ENCODE data around the gene HMGN2. TPM values are rescaled to one million over a fixed set of nuclear protein-coding genes. Genes with fewer than 3 reads are reported as not detected.

HMGN2 gene
- total and polyA plus RNA-seq, 2 experiments from 2014 or later, result 330 to 1,122 TPM

DNA sequence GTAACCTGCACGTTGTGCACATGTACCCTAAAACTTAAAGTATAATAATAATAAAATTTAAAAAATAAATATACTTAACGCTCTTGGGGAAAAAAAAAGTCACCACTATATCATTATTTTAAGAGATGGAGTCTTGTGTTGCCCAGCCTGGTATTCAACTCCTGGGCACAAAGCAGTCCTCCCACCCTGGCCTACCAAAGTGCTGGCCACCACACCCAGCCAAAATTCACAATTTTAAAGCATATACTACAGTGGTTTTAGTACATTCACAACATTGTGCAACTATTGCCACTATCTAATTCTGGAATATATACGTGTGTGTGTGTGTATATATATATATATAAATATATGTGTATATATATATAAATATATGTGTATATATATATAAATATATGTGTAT, 5.9 kb downstream of the HMGN2 start (continued):
- TF ChIP-seq, protein P1, sequence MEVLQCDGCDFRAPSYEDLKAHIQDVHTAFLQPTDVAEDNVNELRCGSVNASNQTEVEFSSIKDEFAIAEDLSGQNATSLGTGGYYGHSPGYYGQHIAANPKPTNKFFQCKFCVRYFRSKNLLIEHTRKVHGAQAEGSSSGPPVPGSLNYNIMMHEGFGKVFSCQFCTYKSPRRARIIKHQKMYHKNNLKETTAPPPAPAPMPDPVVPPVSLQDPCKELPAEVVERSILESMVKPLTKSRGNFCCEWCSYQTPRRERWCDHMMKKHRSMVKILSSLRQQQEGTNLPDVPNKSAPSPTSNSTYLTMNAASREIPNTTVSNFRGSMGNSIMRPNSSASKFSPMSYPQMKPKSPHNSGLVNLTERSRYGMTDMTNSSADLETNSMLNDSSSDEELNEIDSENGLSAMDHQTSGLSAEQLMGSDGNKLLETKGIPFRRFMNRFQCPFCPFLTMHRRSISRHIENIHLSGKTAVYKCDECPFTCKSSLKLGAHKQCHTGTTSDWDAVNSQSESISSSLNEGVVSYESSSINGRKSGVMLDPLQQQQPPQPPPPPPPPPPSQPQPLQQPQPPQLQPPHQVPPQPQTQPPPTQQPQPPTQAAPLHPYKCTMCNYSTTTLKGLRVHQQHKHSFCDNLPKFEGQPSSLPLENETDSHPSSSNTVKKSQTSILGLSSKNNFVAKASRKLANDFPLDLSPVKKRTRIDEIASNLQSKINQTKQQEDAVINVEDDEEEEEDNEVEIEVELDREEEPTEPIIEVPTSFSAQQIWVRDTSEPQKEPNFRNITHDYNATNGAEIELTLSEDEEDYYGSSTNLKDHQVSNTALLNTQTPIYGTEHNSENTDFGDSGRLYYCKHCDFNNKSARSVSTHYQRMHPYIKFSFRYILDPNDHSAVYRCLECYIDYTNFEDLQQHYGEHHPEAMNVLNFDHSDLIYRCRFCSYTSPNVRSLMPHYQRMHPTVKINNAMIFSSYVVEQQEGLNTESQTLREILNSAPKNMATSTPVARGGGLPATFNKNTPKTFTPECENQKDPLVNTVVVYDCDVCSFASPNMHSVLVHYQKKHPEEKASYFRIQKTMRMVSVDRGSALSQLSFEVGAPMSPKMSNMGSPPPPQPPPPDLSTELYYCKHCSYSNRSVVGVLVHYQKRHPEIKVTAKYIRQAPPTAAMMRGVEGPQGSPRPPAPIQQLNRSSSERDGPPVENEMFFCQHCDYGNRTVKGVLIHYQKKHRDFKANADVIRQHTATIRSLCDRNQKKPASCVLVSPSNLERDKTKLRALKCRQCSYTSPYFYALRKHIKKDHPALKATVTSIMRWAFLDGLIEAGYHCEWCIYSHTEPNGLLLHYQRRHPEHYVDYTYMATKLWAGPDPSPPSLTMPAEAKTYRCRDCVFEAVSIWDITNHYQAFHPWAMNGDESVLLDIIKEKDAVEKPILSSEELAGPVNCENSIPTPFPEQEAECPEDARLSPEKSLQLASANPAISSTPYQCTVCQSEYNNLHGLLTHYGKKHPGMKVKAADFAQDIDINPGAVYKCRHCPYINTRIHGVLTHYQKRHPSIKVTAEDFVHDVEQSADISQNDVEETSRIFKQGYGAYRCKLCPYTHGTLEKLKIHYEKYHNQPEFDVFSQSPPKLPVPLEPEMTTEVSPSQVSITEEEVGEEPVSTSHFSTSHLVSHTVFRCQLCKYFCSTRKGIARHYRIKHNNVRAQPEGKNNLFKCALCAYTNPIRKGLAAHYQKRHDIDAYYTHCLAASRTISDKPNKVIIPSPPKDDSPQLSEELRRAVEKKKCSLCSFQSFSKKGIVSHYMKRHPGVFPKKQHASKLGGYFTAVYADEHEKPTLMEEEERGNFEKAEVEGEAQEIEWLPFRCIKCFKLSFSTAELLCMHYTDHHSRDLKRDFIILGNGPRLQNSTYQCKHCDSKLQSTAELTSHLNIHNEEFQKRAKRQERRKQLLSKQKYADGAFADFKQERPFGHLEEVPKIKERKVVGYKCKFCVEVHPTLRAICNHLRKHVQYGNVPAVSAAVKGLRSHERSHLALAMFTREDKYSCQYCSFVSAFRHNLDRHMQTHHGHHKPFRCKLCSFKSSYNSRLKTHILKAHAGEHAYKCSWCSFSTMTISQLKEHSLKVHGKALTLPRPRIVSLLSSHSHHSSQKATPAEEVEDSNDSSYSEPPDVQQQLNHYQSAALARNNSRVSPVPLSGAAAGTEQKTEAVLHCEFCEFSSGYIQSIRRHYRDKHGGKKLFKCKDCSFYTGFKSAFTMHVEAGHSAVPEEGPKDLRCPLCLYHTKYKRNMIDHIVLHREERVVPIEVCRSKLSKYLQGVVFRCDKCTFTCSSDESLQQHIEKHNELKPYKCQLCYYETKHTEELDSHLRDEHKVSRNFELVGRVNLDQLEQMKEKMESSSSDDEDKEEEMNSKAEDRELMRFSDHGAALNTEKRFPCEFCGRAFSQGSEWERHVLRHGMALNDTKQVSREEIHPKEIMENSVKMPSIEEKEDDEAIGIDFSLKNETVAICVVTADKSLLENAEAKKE (CRISPR knock-in tag; IDR thresholded peaks at IDR 0.05), result no peak
- TF ChIP-seq, protein P2, sequence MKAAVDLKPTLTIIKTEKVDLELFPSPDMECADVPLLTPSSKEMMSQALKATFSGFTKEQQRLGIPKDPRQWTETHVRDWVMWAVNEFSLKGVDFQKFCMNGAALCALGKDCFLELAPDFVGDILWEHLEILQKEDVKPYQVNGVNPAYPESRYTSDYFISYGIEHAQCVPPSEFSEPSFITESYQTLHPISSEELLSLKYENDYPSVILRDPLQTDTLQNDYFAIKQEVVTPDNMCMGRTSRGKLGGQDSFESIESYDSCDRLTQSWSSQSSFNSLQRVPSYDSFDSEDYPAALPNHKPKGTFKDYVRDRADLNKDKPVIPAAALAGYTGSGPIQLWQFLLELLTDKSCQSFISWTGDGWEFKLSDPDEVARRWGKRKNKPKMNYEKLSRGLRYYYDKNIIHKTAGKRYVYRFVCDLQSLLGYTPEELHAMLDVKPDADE (IDR thresholded peaks at IDR 0.05), result no peak
- no peak for TF ChIP-seq POLR2AphosphoS5 (IDR thresholded peaks at IDR 0.05; ENCODE audit: low read depth)

DNA sequence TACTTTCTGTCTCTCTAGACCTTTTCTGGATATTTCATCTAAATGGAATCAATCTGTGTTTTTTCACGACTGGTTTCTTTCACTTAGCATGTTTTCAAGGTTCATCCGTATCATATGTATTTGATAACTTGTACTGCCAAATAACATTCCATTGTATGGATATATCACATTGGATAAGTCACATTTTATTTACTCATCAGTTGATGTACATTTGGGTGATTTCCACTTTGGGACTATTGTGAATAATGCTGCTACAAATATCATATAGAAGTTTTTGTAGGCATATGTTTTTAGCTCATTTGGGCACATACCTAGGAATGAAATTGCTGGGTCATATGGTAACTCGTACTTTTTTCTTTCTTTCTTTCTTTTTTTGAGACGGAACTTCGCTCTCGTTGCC, 6.7 kb downstream of the HMGN2 start:
- Mint-ChIP-seq H3K4me3 (no peak overlapping the region), H3K27me3 (ENCODE audit: insufficient read depth, low read depth, poor library complexity) (peaks cover 7% of the 10 kb centered on the region), H3K27ac (no peak overlapping the region), H3K36me3 (ENCODE audit: low read depth) (peaks cover 45% of the 10 kb centered on the region), H3K9me3 (no peaks in the 10 kb centered on the region), H3K4me1 (peaks cover 14% of the 10 kb centered on the region; the same call in 2 of the 3 replicates)
- peaks cover 17% of the 10 kb centered on the region for H4K20me1 ChIP-seq (replicated peaks; ENCODE audit: insufficient read depth)
- ATAC-seq, result no peak
- H2AFZ ChIP-seq, result no peak overlapping the region
- no peak overlapping the region for H3K4me2 ChIP-seq
- H3F3A ChIP-seq (replicated peaks; ENCODE audit: low read depth), result peaks cover 33% of the 10 kb centered on the region
- peaks cover 38% of the 10 kb centered on the region for H3K36me3 ChIP-seq (ENCODE audit: insufficient read depth)
- H3K27ac ChIP-seq (ENCODE audit: low read depth), result peak overlapping the region; percentile 45; the same call in 1 of the 2 replicates
- no peak overlapping the region for H3K4me3 ChIP-seq
- peaks cover 1% of the 10 kb centered on the region; the same call in 1 of the 2 replicates for H3K4me1 ChIP-seq (ENCODE audit: insufficient read depth)
- H3K27me3 ChIP-seq (ENCODE audit: insufficient read depth), result no peaks in the 10 kb centered on the region
- no peaks in the 10 kb centered on the region for H3K9me2 ChIP-seq (ENCODE audit: insufficient read depth)
- H3K79me2 ChIP-seq (replicated peaks; ENCODE audit: insufficient read depth), result peaks cover 13% of the 10 kb centered on the region
- DNase-seq (ENCODE audit: low spot score), result no peak
- TF ChIP-seq, protein P3, sequence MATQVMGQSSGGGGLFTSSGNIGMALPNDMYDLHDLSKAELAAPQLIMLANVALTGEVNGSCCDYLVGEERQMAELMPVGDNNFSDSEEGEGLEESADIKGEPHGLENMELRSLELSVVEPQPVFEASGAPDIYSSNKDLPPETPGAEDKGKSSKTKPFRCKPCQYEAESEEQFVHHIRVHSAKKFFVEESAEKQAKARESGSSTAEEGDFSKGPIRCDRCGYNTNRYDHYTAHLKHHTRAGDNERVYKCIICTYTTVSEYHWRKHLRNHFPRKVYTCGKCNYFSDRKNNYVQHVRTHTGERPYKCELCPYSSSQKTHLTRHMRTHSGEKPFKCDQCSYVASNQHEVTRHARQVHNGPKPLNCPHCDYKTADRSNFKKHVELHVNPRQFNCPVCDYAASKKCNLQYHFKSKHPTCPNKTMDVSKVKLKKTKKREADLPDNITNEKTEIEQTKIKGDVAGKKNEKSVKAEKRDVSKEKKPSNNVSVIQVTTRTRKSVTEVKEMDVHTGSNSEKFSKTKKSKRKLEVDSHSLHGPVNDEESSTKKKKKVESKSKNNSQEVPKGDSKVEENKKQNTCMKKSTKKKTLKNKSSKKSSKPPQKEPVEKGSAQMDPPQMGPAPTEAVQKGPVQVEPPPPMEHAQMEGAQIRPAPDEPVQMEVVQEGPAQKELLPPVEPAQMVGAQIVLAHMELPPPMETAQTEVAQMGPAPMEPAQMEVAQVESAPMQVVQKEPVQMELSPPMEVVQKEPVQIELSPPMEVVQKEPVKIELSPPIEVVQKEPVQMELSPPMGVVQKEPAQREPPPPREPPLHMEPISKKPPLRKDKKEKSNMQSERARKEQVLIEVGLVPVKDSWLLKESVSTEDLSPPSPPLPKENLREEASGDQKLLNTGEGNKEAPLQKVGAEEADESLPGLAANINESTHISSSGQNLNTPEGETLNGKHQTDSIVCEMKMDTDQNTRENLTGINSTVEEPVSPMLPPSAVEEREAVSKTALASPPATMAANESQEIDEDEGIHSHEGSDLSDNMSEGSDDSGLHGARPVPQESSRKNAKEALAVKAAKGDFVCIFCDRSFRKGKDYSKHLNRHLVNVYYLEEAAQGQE (IDR thresholded peaks at IDR 0.05; ENCODE audit: unreplicated experiment), result no peak
- TF ChIP-seq, protein P1 (CRISPR knock-in tag; IDR thresholded peaks at IDR 0.05), result no peak
